H1 (cell line): Measurements from ENCODE around the gene EDN1. TPM values are rescaled to one million over a fixed set of nuclear protein-coding genes. Genes with fewer than 3 reads are reported as not detected.

Experiments used
- CTBP2 ChIP-seq: IDR thresholded peaks from 2 replicates; pipeline ENCODE4 v1.7.0; 2011; ENCODE audit warnings: borderline replicate concordance, mild to moderate bottlenecking, moderate library complexity, mixed read lengths, low read length; ENCODE audit not compliant: insufficient read depth, insufficient read length
- JUN ChIP-seq: IDR thresholded peaks from 2 replicates; pipeline ENCODE4 v1.6.1; 2011; ENCODE audit warnings: low read depth, mild to moderate bottlenecking, improper control_type of control experiment, low read length
- MAFK ChIP-seq: IDR thresholded peaks from 2 replicates; pipeline ENCODE4 v1.6.1; 2012; ENCODE audit warnings: low read depth, mild to moderate bottlenecking, improper control_type of control experiment, low read length
- NANOG ChIP-seq: IDR thresholded peaks from 2 replicates; pipeline ENCODE4 v1.6.1; 2011; ENCODE audit warnings: low read length, low read depth, mild to moderate bottlenecking, inconsistent platforms; ENCODE audit not compliant: insufficient read depth, poor library complexity, severe bottlenecking
- TBP ChIP-seq: IDR thresholded peaks from 2 replicates; pipeline ENCODE4 v1.6.1; 2011; ENCODE audit warnings: low read depth, low read length, improper control_type of control experiment
- YY1 ChIP-seq: IDR thresholded peaks from 2 replicates; pipeline ENCODE4 v1.6.1; 2011; ENCODE audit warnings: low read depth, mild to moderate bottlenecking, low read length
- polyA plus RNA-seq, 7 experiments: library from polyadenylated mRNA; depleted of rRNA in 3 of 7; stranded (reverse) in 5 of 7; unstranded in 2 of 7; fragments of >200 nt in 5 of 7; fragments of 200-250 nt in 2 of 7; gene quantifications; 1 replicate in 5 of 7; 2 replicates in 1 of 7; 4 replicates in 1 of 7; pipeline versions ENCODE4 v1.2.1 to v1.2.3, GENCODE V29; 2011 to 2013; ENCODE audit warnings: missing spikeins in 2 of 7, mixed read lengths in 2 of 7
- total RNA-seq: library from RNA; stranded (reverse); fragmentation: NEBNext Ultra II Directional; extraction: Animal tissue kit (Norgen Biotek cat#: 25700); gene quantifications from 2 replicates; pipeline ENCODE4 v1.2.1, GENCODE V29; 2021
- TF ChIP-seq, protein P1 (sequence below): IDR thresholded peaks from 2 replicates; pipeline ENCODE4 v1.6.1; 2012; ENCODE audit warnings: inconsistent platforms
- TF ChIP-seq, protein P2 (sequence below): IDR thresholded peaks from 2 replicates; pipeline ENCODE4 v1.6.1; 2012; ENCODE audit warnings: low read length, inconsistent platforms

The EDN1 gene
- total and polyA plus RNA-seq, 2 of the 8 experiments (the other 6 are each of a cell fraction or from before 2014, with no cell fraction given) = 0.23 to 1.1 TPM

DNA sequence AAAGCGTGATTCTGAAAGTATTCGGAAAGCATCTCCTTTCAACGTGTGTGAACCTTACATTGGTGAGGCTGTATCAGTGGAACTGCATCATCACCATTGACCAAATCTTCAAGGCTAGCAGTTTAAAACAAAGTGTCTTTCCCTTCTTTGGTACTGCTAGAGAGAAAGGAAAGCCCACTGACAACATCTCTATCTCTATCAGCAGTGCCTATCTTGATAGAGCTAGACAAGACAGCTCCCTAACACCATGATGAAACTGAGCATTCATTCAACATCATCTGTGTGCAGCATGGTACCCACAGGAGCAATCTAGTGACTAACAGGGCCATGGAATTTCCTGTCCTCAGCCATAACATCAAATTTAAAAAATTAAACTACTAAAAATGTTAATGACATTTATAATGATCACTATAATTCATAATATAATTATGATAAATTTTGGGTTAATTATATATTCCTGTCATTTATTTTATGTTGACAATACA lies 31.5 kb upstream of the EDN1 start (continued):
- TF ChIP-seq NANOG (no peak), TBP (no peak), CTBP2 (no peak), MAFK (no peak), YY1 (no peak), JUN (no peak)
- TF ChIP-seq, protein P1, sequence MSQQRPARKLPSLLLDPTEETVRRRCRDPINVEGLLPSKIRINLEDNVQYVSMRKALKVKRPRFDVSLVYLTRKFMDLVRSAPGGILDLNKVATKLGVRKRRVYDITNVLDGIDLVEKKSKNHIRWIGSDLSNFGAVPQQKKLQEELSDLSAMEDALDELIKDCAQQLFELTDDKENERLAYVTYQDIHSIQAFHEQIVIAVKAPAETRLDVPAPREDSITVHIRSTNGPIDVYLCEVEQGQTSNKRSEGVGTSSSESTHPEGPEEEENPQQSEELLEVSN = no peak
- TF ChIP-seq, protein P2, sequence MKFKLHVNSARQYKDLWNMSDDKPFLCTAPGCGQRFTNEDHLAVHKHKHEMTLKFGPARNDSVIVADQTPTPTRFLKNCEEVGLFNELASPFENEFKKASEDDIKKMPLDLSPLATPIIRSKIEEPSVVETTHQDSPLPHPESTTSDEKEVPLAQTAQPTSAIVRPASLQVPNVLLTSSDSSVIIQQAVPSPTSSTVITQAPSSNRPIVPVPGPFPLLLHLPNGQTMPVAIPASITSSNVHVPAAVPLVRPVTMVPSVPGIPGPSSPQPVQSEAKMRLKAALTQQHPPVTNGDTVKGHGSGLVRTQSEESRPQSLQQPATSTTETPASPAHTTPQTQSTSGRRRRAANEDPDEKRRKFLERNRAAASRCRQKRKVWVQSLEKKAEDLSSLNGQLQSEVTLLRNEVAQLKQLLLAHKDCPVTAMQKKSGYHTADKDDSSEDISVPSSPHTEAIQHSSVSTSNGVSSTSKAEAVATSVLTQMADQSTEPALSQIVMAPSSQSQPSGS = no peak
- TF ChIP-seq, all 59 proteins: peak for 0
